Gastroesophageal sphincter (tissue), 4 donors: ENCODE data around the gene DEK. TPM values are rescaled to one million over a fixed set of nuclear protein-coding genes. Genes with fewer than 3 reads are reported as not detected.

Experiments used
- ATAC-seq: fragments of 150-250 bp; one replicate; pipeline ENCODE4 v1.9.1; 2016; ENCODE audit warnings: mild to moderate bottlenecking, moderate library complexity
- H3K27ac ChIP-seq, 4 donors: fragments of 200-600 bp; sonication (generic) in 3 of 4; 1 replicate in 3 of 4; 2 replicates in 1 of 4; pipeline ENCODE4 v1.5.1; 2016 to 2019
- H3K27me3 ChIP-seq: fragments of 200-600 bp; sonication (generic); one replicate; pipeline ENCODE4 v1.5.1; 2019
- H3K36me3 ChIP-seq, 2 donors: fragments of 200-600 bp; sonication (generic); one replicate each; pipeline ENCODE4 v1.5.1; 2019; ENCODE audit warnings: control low read depth in 1 of 2
- H3K4me1 ChIP-seq, 3 donors: fragments of 200-600 bp; sonication (generic); 1 replicate in 2 of 3; 2 replicates in 1 of 3; pipeline ENCODE4 v1.5.1; 2016 to 2019; ENCODE audit warnings: control low read depth in 2 of 3
- H3K4me3 ChIP-seq, 2 donors: fragments of 200-600 bp; sonication (generic); one replicate each; pipeline ENCODE4 v1.5.1; 2019; ENCODE audit warnings: mild to moderate bottlenecking in 1 of 2, moderate library complexity in 1 of 2
- H3K9me3 ChIP-seq, 3 donors: fragments of 200-600 bp; sonication (generic); one replicate each; pipeline ENCODE4 v1.5.1; 2017 to 2019; ENCODE audit warnings: control low read depth in 2 of 3
- EP300 ChIP-seq: sonication (generic); formaldehyde crosslinking; IDR thresholded peaks from one replicate; pipeline ENCODE4 v1.6.1; 2017; ENCODE audit warnings: antibody characterized with exemption, mild to moderate bottlenecking
- POLR2A ChIP-seq, 2 donors: fragments of 450-650 bp; IDR thresholded peaks; one replicate each; pipeline ENCODE4 v1.6.1; 2017; ENCODE audit warnings: antibody characterized with exemption in 2 of 2, mild to moderate bottlenecking in 2 of 2, moderate library complexity in 1 of 2
- POLR2AphosphoS5 ChIP-seq: sonication (generic); formaldehyde crosslinking; IDR thresholded peaks from one replicate; pipeline ENCODE4 v1.6.1; 2017; ENCODE audit warnings: antibody characterized with exemption
- WGBS, 2 donors: methylation state at CpG; one replicate each; pipeline ENCODE4 v1.1.5; 2018; ENCODE audit warnings: low coverage in 1 of 2; 5-methylcytosine and 5-hydroxymethylcytosine counted together
- total RNA-seq, 4 donors: library from RNA; depleted of rRNA; stranded (reverse); fragments of >200 nt; gene quantifications; one replicate each; pipeline ENCODE4 v1.1.0, GENCODE V29; 2016
- TF ChIP-seq, protein P1 (sequence below), 4 experiments: fragments of 200-600 bp in 2 of 4; fragments of 450-650 bp in 2 of 4; sonication (generic) in 1 of 4; IDR thresholded peaks; one replicate each; pipeline ENCODE4 v1.5.1; 2017 to 2019; ENCODE audit warnings: antibody characterized with exemption in 4 of 4, mild to moderate bottlenecking in 2 of 4, moderate library complexity in 2 of 4

Gene DEK
- total RNA-seq, 4 donors from 2014 or later, result 162 to 186 (median 177) TPM

DNA sequence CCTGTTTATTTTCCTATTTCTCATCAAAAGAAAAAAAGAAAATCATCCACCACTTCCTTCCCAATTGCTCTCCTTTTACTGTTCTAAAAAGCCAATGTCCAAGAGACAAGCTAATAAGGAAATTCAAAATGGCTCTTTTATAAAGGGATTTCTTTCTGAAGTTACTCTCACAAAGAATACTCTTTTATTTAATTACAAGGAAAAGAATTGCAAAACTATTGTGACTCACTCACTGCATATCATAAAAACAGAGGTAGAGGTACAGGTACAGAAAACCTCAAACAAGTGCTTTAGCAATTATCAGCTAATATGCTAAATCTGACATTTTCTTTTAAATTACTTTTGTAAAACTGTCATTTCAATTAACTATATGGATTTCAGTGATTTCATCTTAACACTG lies 18.1 kb downstream of the DEK start:
- Histone ChIP-seq H3K27ac (no peak overlapping the region), H3K27me3 (no peaks in the 10 kb centered on the region), H3K36me3 (peaks cover 3 to 68% of the 10 kb centered on the region in 2 donors), H3K4me1 (peaks cover 0 to 15% (median 0%) of the 10 kb centered on the region in 3 donors), H3K4me3 (no peak overlapping the region), H3K9me3 (no peaks in the 10 kb centered on the region)
- no peak for ATAC-seq
- TF ChIP-seq EP300 (no peak), POLR2A (IDR thresholded peaks at IDR 0.05) (no peak), POLR2AphosphoS5 (no peak)
- TF ChIP-seq, protein P1, sequence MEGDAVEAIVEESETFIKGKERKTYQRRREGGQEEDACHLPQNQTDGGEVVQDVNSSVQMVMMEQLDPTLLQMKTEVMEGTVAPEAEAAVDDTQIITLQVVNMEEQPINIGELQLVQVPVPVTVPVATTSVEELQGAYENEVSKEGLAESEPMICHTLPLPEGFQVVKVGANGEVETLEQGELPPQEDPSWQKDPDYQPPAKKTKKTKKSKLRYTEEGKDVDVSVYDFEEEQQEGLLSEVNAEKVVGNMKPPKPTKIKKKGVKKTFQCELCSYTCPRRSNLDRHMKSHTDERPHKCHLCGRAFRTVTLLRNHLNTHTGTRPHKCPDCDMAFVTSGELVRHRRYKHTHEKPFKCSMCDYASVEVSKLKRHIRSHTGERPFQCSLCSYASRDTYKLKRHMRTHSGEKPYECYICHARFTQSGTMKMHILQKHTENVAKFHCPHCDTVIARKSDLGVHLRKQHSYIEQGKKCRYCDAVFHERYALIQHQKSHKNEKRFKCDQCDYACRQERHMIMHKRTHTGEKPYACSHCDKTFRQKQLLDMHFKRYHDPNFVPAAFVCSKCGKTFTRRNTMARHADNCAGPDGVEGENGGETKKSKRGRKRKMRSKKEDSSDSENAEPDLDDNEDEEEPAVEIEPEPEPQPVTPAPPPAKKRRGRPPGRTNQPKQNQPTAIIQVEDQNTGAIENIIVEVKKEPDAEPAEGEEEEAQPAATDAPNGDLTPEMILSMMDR (IDR thresholded peaks at IDR 0.05), result no peak

DNA sequence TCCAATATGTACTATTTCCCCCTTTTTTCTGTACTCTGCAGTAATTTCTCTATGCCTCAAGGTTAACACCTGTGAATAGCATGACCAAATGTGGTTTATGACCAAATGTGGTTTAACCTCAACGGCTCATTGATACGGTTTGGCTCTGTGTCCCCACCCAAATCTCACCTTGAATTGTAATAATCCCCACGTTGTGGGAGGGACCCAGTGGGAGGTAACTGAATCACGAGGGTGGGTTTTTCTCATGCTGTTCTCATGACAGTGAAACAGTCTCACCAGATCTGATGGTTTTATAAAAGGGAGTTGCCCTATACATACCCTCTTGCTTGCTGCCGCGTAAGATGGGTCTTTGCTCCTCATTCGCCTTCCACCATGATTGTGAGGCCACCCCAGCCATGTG lies 18.7 kb downstream of the DEK start:
- H3K9me3 ChIP-seq, result no peaks in the 10 kb centered on the region
- peaks cover 3 to 65% of the 10 kb centered on the region in 2 donors for H3K36me3 ChIP-seq
- TF ChIP-seq POLR2AphosphoS5 (no peak), POLR2A (IDR thresholded peaks at IDR 0.05) (no peak), EP300 (no peak)
- TF ChIP-seq, protein P1 (IDR thresholded peaks at IDR 0.05), result no peak
- WGBS, 2 donors, result 80 to 91% methylated on average over 4 to 6 of the region's 7 CpGs
- ATAC-seq, result no peak
- peaks cover 0 to 15% (median 0%) of the 10 kb centered on the region in 3 donors for H3K4me1 ChIP-seq
- no peak overlapping the region for H3K4me3 ChIP-seq
- no peak overlapping the region for H3K27ac ChIP-seq
- H3K27me3 ChIP-seq, result no peaks in the 10 kb centered on the region

DNA sequence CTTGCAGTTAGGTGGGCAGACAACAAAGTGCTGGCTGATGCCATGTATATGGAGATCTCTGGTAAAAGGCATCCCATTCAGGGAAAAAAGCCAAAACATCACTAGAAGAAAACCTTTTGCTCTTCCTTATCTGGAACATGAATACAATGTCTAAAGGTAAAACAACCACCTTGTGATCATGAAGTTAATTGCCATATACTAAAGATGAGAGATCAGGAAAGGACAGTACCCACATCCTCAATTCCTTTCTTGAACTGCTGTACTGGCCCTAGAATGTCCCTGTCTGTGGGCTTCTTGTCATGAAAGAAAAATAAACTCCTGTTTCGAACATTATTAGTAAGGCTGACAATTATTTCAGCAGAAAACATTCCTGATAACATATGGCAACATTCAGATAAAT lies 19.3 kb downstream of the DEK start:
- no peaks in the 10 kb centered on the region for H3K27me3 ChIP-seq
- WGBS, 2 donors, result 75 to 79% methylated on average over 1 of the region's 1 CpG
- no peak overlapping the region for H3K4me3 ChIP-seq
- H3K4me1 ChIP-seq, result peaks cover 0 to 15% (median 0%) of the 10 kb centered on the region in 3 donors
- no peaks in the 10 kb centered on the region for H3K9me3 ChIP-seq
- H3K36me3 ChIP-seq, result peaks cover 3 to 65% of the 10 kb centered on the region in 2 donors
- TF ChIP-seq, protein P1 (IDR thresholded peaks at IDR 0.05), result no peak
- TF ChIP-seq EP300 (no peak), POLR2AphosphoS5 (no peak), POLR2A (IDR thresholded peaks at IDR 0.05) (no peak)
- no peak for ATAC-seq
- no peak overlapping the region for H3K27ac ChIP-seq

DNA sequence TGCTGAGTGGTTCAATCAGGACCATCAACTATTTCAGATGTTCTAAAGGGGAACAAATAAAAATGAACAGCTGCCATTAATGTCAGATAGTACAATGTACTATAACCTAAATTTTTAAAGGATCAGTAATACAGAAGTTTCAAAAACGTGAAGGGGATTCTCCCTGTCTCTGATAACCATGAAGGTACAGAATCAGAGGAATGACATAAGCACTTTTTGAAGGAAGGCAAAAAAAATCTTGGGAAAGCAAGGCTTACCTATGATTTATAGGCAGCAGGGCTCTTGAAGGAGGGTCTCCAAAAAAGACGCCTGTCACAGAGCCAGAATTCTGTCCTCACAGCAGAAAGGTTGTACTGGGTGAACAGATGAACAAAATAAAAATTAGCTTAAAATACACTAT lies 20.1 kb downstream of the DEK start:
- Histone ChIP-seq H3K27me3 (no peaks in the 10 kb centered on the region), H3K27ac (no peak overlapping the region), H3K9me3 (no peaks in the 10 kb centered on the region), H3K36me3 (peaks cover 3 to 62% of the 10 kb centered on the region in 2 donors), H3K4me3 (no peak overlapping the region), H3K4me1 (peaks cover 0 to 15% (median 0%) of the 10 kb centered on the region in 3 donors)
- TF ChIP-seq POLR2AphosphoS5, result no peak
- TF ChIP-seq, protein P1 (IDR thresholded peaks at IDR 0.05), result no peak
- no peak for TF ChIP-seq EP300
- no peak for TF ChIP-seq POLR2A (IDR thresholded peaks at IDR 0.05)
- WGBS, 2 donors, result 83 to 88% methylated on average over 2 of the region's 2 CpGs
- ATAC-seq, result no peak

DNA sequence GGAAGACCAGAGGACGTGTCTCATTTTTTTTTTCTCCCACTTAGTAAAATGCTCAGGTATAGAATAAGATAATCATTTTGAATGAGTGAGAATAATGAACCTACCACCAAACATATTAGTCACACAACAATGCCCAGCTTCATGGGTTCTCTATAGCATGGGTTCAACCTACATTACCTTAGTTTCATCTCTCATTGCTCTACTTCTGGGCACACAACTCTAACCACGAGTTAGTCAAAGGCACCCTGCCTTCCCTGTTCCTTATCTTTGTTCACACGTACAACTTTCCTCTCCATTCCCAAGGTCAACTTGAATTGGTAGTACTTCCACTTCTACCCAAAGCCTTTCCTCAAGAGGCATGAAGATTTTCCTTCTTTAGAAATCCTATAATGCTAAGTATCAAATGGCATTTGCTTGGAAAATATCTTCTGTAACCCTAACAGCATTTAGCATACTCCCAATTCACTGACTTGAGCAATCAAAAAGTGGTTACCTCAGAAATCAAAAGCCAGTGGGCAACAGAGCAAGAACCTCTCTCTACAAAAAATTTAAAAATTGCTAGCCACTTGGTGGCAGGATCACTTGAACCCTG lies 20.9 kb downstream of the DEK start:
- no peak for ATAC-seq

More for the DNA sequence above, 20.9 kb downstream of the DEK start:
- no peaks in the 10 kb centered on the region for H3K27me3 ChIP-seq
- H3K9me3 ChIP-seq, result no peaks in the 10 kb centered on the region
- peaks cover 3 to 60% of the 10 kb centered on the region in 2 donors for H3K36me3 ChIP-seq
- H3K4me3 ChIP-seq, result no peak overlapping the region
- no peak overlapping the region for H3K27ac ChIP-seq
- H3K4me1 ChIP-seq, result peaks cover 0 to 15% (median 0%) of the 10 kb centered on the region in 3 donors
- TF ChIP-seq POLR2AphosphoS5 (no peak), POLR2A (IDR thresholded peaks at IDR 0.05) (no peak), EP300 (no peak)
- WGBS, 2 donors, result 80 to 95% methylated on average over 3 of the region's 3 CpGs
